Measurements from ENCODE around the gene DNAH6.

The DNAH6 gene

GRCh38 chr2:84628486-84628885, 112.2 kb downstream of the DNAH6 start:
- Histone ChIP-seq H3K36me3 (no peaks in the 10 kb centered on the region), H3K4me3 (ENCODE audit: low read depth, low read length) (no peak overlapping the region), H3K9me3 (ENCODE audit: severe bottlenecking) (no peaks in the 10 kb centered on the region), H3K27ac (no peak overlapping the region), H3K27me3 (ENCODE audit: insufficient read depth, low read depth, severe bottlenecking) (no peaks in the 10 kb centered on the region)
- no peak for TF ChIP-seq CTCF (IDR thresholded peaks at IDR 0.05; ENCODE audit: low read depth, low read length)
- DNase-seq = no peak

- TF ChIP-seq CTCF (IDR thresholded peaks at IDR 0.05; ENCODE audit: low read depth, low read length) = no peak
- Histone ChIP-seq H3K27me3 (ENCODE audit: insufficient read depth, low read depth, severe bottlenecking) (no peaks in the 10 kb centered on the region), H3K4me3 (ENCODE audit: low read depth, low read length) (no peak overlapping the region), H3K9me3 (ENCODE audit: severe bottlenecking) (no peaks in the 10 kb centered on the region), H3K36me3 (no peaks in the 10 kb centered on the region), H3K27ac (no peak overlapping the region)
- no peak for DNase-seq
Observed at GRCh38 chr2:84629550-84629949, 113.3 kb downstream of the DNAH6 start.

GRCh38 chr2:84631047-84631446, 114.7 kb downstream of the DNAH6 start:
- DNase-seq = peak; percentile 8
- Histone ChIP-seq H3K9me3 (ENCODE audit: severe bottlenecking) (no peaks in the 10 kb centered on the region), H3K4me3 (ENCODE audit: low read depth, low read length) (no peak overlapping the region), H3K27me3 (ENCODE audit: insufficient read depth, low read depth, severe bottlenecking) (no peaks in the 10 kb centered on the region), H3K27ac (no peak overlapping the region), H3K36me3 (no peaks in the 10 kb centered on the region)
- peak; percentile 51 for TF ChIP-seq CTCF (IDR thresholded peaks at IDR 0.05; ENCODE audit: low read depth, low read length)

- no peak for TF ChIP-seq CTCF (IDR thresholded peaks at IDR 0.05; ENCODE audit: low read depth, low read length)
- Histone ChIP-seq H3K27ac (no peak overlapping the region), H3K27me3 (ENCODE audit: insufficient read depth, low read depth, severe bottlenecking) (no peaks in the 10 kb centered on the region), H3K4me3 (ENCODE audit: low read depth, low read length) (no peak overlapping the region), H3K36me3 (no peaks in the 10 kb centered on the region), H3K9me3 (ENCODE audit: severe bottlenecking) (no peaks in the 10 kb centered on the region)
- no peak for DNase-seq
Observed at GRCh38 chr2:84631985-84632384, 115.7 kb downstream of the DNAH6 start.

- TF ChIP-seq CTCF (IDR thresholded peaks at IDR 0.05; ENCODE audit: low read depth, low read length) = no peak
- no peak for DNase-seq
- no peak overlapping the region for H3K4me3 ChIP-seq (ENCODE audit: low read depth, low read length)
- no peaks in the 10 kb centered on the region for H3K27me3 ChIP-seq (ENCODE audit: insufficient read depth, low read depth, severe bottlenecking)
- H3K36me3 ChIP-seq = no peaks in the 10 kb centered on the region
- no peaks in the 10 kb centered on the region for H3K9me3 ChIP-seq (ENCODE audit: severe bottlenecking)
- no peak overlapping the region for H3K27ac ChIP-seq
Observed at GRCh38 chr2:84636080-84636971, 120.0 kb downstream of the DNAH6 start.

Measured in WERI-Rb-1 (cell line).